ENCODE results near the gene NEAT1.

The NEAT1 gene

DNA sequence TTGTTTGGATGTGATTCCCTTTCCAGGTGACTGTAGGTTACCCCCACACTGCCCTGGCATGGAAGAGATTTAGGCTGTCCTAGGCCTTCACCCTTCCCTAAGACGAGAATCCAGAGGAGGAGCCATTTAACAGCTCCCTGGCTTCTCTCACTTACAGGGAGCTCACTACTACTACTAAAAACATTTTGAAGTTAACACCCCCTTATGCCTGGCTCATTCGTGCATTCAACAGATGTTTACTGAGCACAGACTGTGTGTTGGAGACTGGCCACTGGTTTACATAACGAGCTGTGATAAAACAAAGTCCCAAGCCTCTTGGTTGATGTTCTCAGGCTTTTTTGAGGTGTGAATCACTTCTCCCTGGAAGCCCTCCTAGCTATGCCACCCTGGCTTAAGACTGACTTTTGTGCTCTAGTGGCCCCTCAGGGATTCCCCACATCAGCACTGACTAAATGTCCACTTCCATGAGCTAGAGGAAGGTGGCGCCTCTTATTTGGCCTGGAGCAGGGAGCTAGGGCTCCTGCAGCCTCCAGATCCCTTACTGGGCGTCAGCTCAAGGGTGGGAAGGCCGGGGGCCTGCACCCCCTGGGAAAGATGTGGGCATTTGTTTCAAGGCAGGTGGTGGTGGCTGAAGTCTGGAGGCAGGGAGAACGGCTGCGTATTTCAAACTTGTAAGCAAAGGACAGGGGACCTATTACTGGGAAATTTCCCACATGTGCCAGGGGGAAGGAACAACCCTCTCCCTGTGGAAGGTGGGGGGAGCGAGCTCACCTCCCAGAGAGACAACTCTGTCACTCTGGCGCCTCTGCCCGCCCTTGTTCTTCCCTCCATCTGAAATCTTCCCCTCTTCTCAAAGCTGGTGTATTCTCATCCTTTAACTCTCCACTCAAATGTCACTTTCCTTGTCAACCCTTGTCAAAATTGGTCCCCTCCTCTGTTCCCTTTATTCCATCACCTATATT lies 56.9 kb downstream of the NEAT1 start:
- peak; percentile 50 for TF ChIP-seq CTCF (IDR thresholded peaks at IDR 0.05; ENCODE audit: low read depth, low read length)

GRCh38 chr11:65482306-65482850 lies 59.8 kb downstream of the NEAT1 start:
- DNase-seq (ENCODE audit: extremely low read depth, low read depth): no peak
- TF ChIP-seq CTCF (IDR thresholded peaks at IDR 0.05; ENCODE audit: low read depth, low read length): no peak

More for the DNA sequence above, 56.9 kb downstream of the NEAT1 start:
- peak; percentile 78 for DNase-seq (ENCODE audit: extremely low read depth, low read depth)

- no peak for DNase-seq (ENCODE audit: extremely low read depth, low read depth)
- TF ChIP-seq CTCF (IDR thresholded peaks at IDR 0.05; ENCODE audit: low read depth, low read length): no peak
These were observed 63.3 kb downstream of the NEAT1 start for GRCh38 chr11:65485920-65486219.

GRCh38 chr11:65486570-65487466 lies 64.2 kb downstream of the NEAT1 start:
- TF ChIP-seq CTCF (IDR thresholded peaks at IDR 0.05; ENCODE audit: low read depth, low read length): no peak
- DNase-seq (ENCODE audit: extremely low read depth, low read depth): no peak

DNA sequence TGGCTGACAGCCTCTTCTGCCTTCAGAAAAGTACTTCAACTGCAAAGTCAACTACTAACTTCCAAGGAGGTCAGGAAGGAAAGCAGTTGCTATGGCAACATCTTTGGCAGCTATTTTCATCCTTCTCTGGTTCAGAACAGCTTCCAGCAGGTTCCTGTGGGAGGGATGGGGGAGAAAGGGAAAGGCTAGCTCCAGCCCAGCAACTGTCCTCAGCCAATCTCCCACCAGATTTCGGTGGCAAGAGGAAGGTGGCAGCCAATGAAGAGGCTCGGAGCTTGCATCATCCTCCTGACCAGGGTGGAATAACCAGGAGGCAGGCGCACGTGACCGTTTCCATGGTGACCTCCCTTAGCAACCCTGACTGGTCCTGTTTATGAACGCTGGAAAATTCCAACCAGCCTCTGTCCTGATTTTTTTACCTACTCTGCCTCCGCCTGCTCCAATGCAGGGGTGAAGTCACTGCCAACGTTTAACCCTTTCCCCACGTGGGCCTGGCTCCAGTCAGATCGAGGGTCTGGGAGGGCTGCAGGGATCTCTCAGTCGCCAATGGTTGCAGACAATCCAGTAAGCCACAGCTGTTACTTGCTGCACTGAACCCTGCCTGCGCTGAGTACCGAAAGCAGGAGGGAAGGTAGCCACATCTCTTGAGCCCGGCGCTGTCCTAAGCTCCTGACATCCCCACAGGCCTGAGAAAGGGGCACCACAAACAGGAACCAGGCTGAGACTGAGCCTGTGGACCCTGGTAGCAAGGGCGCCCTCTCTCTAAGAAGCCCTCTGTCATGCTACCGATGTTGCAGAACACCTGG lies 65.1 kb downstream of the NEAT1 start:
- no peak for TF ChIP-seq CTCF (IDR thresholded peaks at IDR 0.05; ENCODE audit: low read depth, low read length)
- peak; percentile 100 for DNase-seq (ENCODE audit: extremely low read depth, low read depth)

DNA sequence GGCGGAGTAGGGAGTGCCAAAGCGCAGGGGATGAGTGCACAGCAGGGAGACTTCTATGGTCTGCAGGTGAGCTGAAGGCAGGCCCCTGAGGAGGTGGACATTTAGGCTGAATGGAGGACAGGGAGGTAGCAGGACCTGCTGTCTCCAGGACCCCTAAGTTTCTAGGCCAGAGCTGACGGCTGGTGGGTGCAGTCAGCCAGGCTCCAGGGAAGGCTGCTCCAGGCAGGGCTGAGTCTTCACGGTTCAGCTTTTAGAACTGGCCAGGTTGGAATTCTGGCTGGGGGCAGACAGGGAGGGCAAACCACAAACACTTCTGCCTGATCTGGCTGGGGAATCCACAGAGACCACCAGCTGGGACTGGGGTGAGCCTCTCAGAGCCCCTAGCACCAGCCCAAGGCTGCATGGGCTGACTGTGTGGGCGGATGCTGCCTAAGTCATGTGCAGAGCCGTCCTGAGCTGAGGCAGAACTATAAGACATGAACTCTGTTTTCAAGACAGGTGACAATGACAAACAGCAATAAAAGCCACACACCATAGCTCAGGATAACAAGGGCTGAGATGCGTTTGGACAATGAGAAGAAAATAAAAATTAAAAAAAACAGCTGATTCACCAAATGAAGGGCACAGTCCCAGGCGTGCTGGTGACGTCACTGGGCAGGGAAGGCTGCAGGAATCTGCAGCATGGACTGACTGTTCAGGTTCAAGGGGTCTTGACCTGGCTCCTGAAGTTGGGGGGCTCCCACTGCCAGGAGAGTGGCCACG lies 65.9 kb downstream of the NEAT1 start:
- TF ChIP-seq CTCF (IDR thresholded peaks at IDR 0.05; ENCODE audit: low read depth, low read length): no peak
- no peak for DNase-seq (ENCODE audit: extremely low read depth, low read depth)

All from AG09319 (cell line).